Measurements from ENCODE around the gene AP1S1.
"Not testable (repeated sequence)": the region's sequence is repeated elsewhere in the genome, so short reads cannot be mapped to it uniquely, and the experiment has no call there.

Gene AP1S1

GRCh38 chr7:101126651-101127459, 27.4 kb upstream of the AP1S1 start, which contains the start of gene SERPINE1:
Gene SERPINE1 (plus strand): TSS chr7:101127104. CDS start chr7:101128394, 1,290 bp downstream.
- intact Hi-C loops (cut with DNase I; ENCODE audit: low total_unique reads) = no loop called here
- Histone ChIP-seq H3K4me1 (peaks cover 5 to 97% (median 59%) of the 10 kb centered on the region in 4 donors), H3K27ac (peak within 1 kb of the TSS; percentile 89 to 98), H3K4me3 (peak within 1 kb of the TSS; percentile 48 to 63), H3K27me3 (no peaks in the 10 kb centered on the region), H3K9me3 (no peaks in the 10 kb centered on the region), H3K36me3 (peaks cover 2 to 17% (median 16%) of the 10 kb centered on the region in 3 donors)
- TF ChIP-seq CTCF (IDR thresholded peaks at IDR 0.05) = peak in 1 of 2 experiments; percentile 22
- DNase-seq = peak; percentile 97 to 98

GRCh38 chr7:101127460-101128039, 26.7 kb upstream of the AP1S1 start:
- H3K9me3 ChIP-seq = no peaks in the 10 kb centered on the region
- TF ChIP-seq CTCF (IDR thresholded peaks at IDR 0.05) = no peak
- H3K4me3 ChIP-seq = peak overlapping the region; percentile 48 to 63
- no peak for DNase-seq
- H3K4me1 ChIP-seq = peaks cover 5 to 96% (median 54%) of the 10 kb centered on the region in 4 donors
- intact Hi-C loops (cut with DNase I; ENCODE audit: low total_unique reads) = no loop called here
- H3K36me3 ChIP-seq = peaks cover 7 to 22% (median 19%) of the 10 kb centered on the region in 3 donors
- peak overlapping the region; percentile 89 to 98 for H3K27ac ChIP-seq
- no peaks in the 10 kb centered on the region for H3K27me3 ChIP-seq

- no peak for TF ChIP-seq CTCF (IDR thresholded peaks at IDR 0.05)
- no peak for DNase-seq
- H3K36me3 ChIP-seq = peaks cover 13 to 28% (median 19%) of the 10 kb centered on the region in 3 donors
- peak overlapping the region; percentile 48 to 63 for H3K4me3 ChIP-seq
- H3K27ac ChIP-seq = peak overlapping the region; percentile 89 to 98
- intact Hi-C loops (cut with DNase I; ENCODE audit: low total_unique reads) = no loop called here
- H3K27me3 ChIP-seq = no peaks in the 10 kb centered on the region
- no peaks in the 10 kb centered on the region for H3K9me3 ChIP-seq
- peaks cover 5 to 89% (median 47%) of the 10 kb centered on the region in 4 donors for H3K4me1 ChIP-seq
Observed at GRCh38 chr7:101128040-101128834, 26.0 kb upstream of the AP1S1 start.

GRCh38 chr7:101129603-101130117, 24.6 kb upstream of the AP1S1 start:
- Histone ChIP-seq H3K27me3 (no peaks in the 10 kb centered on the region), H3K9me3 (no peaks in the 10 kb centered on the region), H3K27ac (peak overlapping the region; percentile 89 to 98), H3K4me1 (peaks cover 5 to 85% (median 38%) of the 10 kb centered on the region in 4 donors), H3K4me3 (peak overlapping the region; percentile 48 to 63), H3K36me3 (peaks cover 22 to 41% (median 33%) of the 10 kb centered on the region in 3 donors)
- no peak for DNase-seq
- no peak for TF ChIP-seq CTCF (IDR thresholded peaks at IDR 0.05)
- intact Hi-C loops (cut with DNase I; ENCODE audit: low total_unique reads) = no loop called here

- peaks cover 41 to 59% (median 58%) of the 10 kb centered on the region in 3 donors for H3K36me3 ChIP-seq
- intact Hi-C loops (cut with DNase I; ENCODE audit: low total_unique reads); H3K27me3 ChIP-seq; DNase-seq; H3K9me3 ChIP-seq: not testable (repeated sequence)
- H3K4me1 ChIP-seq = peaks cover 0 to 67% (median 15%) of the 10 kb centered on the region in 4 donors
- H3K27ac ChIP-seq = peak overlapping the region; percentile 12 to 98
- H3K4me3 ChIP-seq = peak overlapping the region in 1 of 2 donors; percentile 63
Observed at GRCh38 chr7:101132626-101133600, 21.4 kb upstream of the AP1S1 start.

All from tibial artery (tissue), 4 donors.